Tibial artery (tissue), 4 donors: ENCODE results near the gene MYO5B.

Experiments
- DNase-seq, 2 donors: peaks; one replicate each; pipeline ENCODE4 v3.0.0-alpha.2; 2019
- H3K27ac ChIP-seq, 2 donors: fragments of 200-600 bp; sonication (generic) in 1 of 2; 1 replicate in 1 of 2; 2 replicates in 1 of 2; pipeline ENCODE4 v1.5.1; 2018 to 2019; ENCODE audit warnings: mild to moderate bottlenecking in 1 of 2
- H3K27me3 ChIP-seq, 2 donors: fragments of 200-600 bp; sonication (generic) in 1 of 2; one replicate each; pipeline versions ENCODE4 v1.5.1 to v1.6.0; 2016 to 2019
- H3K36me3 ChIP-seq, 3 donors: fragments of 200-600 bp; sonication (generic) in 2 of 3; one replicate each; pipeline ENCODE4 v1.5.1; 2016 to 2019; ENCODE audit warnings: mild to moderate bottlenecking in 2 of 3
- H3K4me1 ChIP-seq, 4 donors: fragments of 200-600 bp; sonication (generic) in 2 of 4; 1 replicate in 3 of 4; 2 replicates in 1 of 4; pipeline ENCODE4 v1.5.1; 2016 to 2019
- H3K4me3 ChIP-seq, 2 donors: fragments of 200-600 bp; sonication (generic) in 1 of 2; 1 replicate in 1 of 2; 2 replicates in 1 of 2; pipeline ENCODE4 v1.5.1; 2018 to 2019; ENCODE audit warnings: mild to moderate bottlenecking in 2 of 2
- H3K9me3 ChIP-seq, 3 donors: fragments of 200-600 bp; sonication (generic) in 1 of 3; one replicate each; pipeline ENCODE4 v1.5.1; 2016 to 2019
- CTCF ChIP-seq, 2 experiments: fragments of 200-600 bp in 1 of 2; fragments of 450-650 bp in 1 of 2; IDR thresholded peaks; one replicate each; pipeline ENCODE4 v1.5.1; 2017 to 2019; ENCODE audit warnings: antibody characterized with exemption in 2 of 2, mild to moderate bottlenecking in 1 of 2, moderate library complexity in 1 of 2
- intact Hi-C: fragments of 100-400 bp; cut with DNase I; formaldehyde crosslinking; loops from one replicate; pipeline ENCODE4 v1.15.0; 2023; ENCODE audit warnings: low total_unique reads

Gene MYO5B

DNA sequence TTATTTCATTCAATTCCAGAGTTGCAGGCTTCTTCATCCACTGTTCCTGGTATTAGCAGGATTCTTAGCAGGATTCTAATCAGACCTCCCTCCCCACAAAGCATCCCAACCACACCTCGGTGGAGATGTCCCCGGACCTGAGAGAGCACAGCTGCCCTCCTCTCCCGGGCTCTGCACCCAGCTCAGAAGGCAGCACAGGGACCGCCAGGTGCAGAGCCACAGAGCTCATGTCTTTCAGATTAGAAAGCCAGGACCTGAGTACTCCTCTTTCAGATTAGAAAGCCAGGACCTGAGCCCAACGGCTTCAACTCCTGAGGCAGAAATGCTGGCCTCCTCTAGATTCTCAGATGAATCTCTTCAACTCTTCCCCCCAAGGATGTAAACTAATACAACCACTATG lies 152.3 kb downstream of the MYO5B start:
- TF ChIP-seq CTCF (IDR thresholded peaks at IDR 0.05): no peak
- DNase-seq: no peak
- no peak overlapping the region for H3K4me3 ChIP-seq
- no peaks in the 10 kb centered on the region for H3K36me3 ChIP-seq
- H3K27me3 ChIP-seq: no peaks in the 10 kb centered on the region
- intact Hi-C loops: no loop called here
- no peak overlapping the region for H3K27ac ChIP-seq
- no peaks in the 10 kb centered on the region for H3K9me3 ChIP-seq
- no peaks in the 10 kb centered on the region for H3K4me1 ChIP-seq

GRCh38 chr18:50039746-50040145 lies 155.2 kb downstream of the MYO5B start:
- no peak for DNase-seq
- TF ChIP-seq CTCF (IDR thresholded peaks at IDR 0.05): no peak
- no peaks in the 10 kb centered on the region for H3K4me1 ChIP-seq
- no peak overlapping the region for H3K27ac ChIP-seq
- no peaks in the 10 kb centered on the region for H3K9me3 ChIP-seq
- no peak overlapping the region for H3K4me3 ChIP-seq
- intact Hi-C loops: no loop called here
- no peaks in the 10 kb centered on the region for H3K27me3 ChIP-seq
- H3K36me3 ChIP-seq: no peaks in the 10 kb centered on the region

- Histone ChIP-seq H3K27ac (no peak overlapping the region), H3K4me3 (no peak overlapping the region), H3K9me3 (no peaks in the 10 kb centered on the region), H3K36me3 (no peaks in the 10 kb centered on the region), H3K27me3 (no peaks in the 10 kb centered on the region), H3K4me1 (no peaks in the 10 kb centered on the region)
- intact Hi-C loops: no loop called here
- DNase-seq: no peak
- TF ChIP-seq CTCF (IDR thresholded peaks at IDR 0.05): no peak
Observed at GRCh38 chr18:50038448-50038847, 156.5 kb downstream of the MYO5B start.

DNA sequence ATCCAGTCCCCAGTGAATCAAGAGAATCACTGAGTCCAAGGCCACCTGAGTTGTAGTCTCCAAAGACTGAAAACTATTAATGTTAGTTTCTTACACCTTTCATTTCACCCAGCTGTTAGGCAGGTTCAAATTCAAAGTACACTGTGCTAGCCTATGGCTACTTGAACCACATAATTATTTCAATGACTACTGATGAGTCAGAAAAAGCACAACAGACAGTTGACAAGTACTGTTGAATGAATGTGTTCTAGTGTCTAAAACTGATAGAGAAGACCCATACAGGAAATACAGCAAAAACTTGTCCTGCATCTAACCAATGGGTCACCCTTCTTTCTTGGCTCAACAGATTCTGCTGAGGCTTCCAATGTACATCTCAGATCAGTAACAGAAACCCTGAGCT lies 160.9 kb downstream of the MYO5B start:
- H3K4me3 ChIP-seq: no peak overlapping the region
- H3K27ac ChIP-seq: no peak overlapping the region
- intact Hi-C loops: no loop called here
- DNase-seq: no peak
- no peaks in the 10 kb centered on the region for H3K4me1 ChIP-seq
- no peaks in the 10 kb centered on the region for H3K9me3 ChIP-seq
- TF ChIP-seq CTCF (IDR thresholded peaks at IDR 0.05): no peak
- no peaks in the 10 kb centered on the region for H3K27me3 ChIP-seq
- H3K36me3 ChIP-seq: no peaks in the 10 kb centered on the region

- intact Hi-C loops: no loop called here
- no peak for TF ChIP-seq CTCF (IDR thresholded peaks at IDR 0.05)
- H3K4me1 ChIP-seq: no peaks in the 10 kb centered on the region
Observed at GRCh38 chr18:50033004-50033403, 161.9 kb downstream of the MYO5B start.

GRCh38 chr18:50030146-50030545 lies 164.8 kb downstream of the MYO5B start:
- Histone ChIP-seq H3K27me3 (no peaks in the 10 kb centered on the region), H3K4me3 (no peak overlapping the region), H3K36me3 (no peaks in the 10 kb centered on the region), H3K27ac (no peak overlapping the region), H3K9me3 (no peaks in the 10 kb centered on the region), H3K4me1 (no peaks in the 10 kb centered on the region)
- intact Hi-C loops: no loop called here
- TF ChIP-seq CTCF (IDR thresholded peaks at IDR 0.05): no peak
- DNase-seq: no peak

More at GRCh38 chr18:50033004-50033403, 161.9 kb downstream of the MYO5B start:
- Histone ChIP-seq H3K27me3 (no peaks in the 10 kb centered on the region), H3K4me3 (no peak overlapping the region), H3K27ac (no peak overlapping the region), H3K9me3 (no peaks in the 10 kb centered on the region), H3K36me3 (no peaks in the 10 kb centered on the region)
- no peak for DNase-seq
